Astrocyte (in vitro differentiated cells and primary cell): ENCODE data around the gene MTRR.

Source experiments
- EZH2 ChIP-seq: IDR thresholded peaks from 2 replicates; pipeline ENCODE4 v1.6.1; 2012; ENCODE audit warnings: mild to moderate bottlenecking, low read length, inconsistent platforms; ENCODE audit not compliant: insufficient read depth
- TF ChIP-seq, protein P1 (sequence below): IDR thresholded peaks from 2 replicates; pipeline ENCODE4 v1.5.1; 2011; ENCODE audit warnings: low read depth, mild to moderate bottlenecking, inconsistent platforms, low read length, moderate library complexity; ENCODE audit not compliant: insufficient read depth

DNA sequence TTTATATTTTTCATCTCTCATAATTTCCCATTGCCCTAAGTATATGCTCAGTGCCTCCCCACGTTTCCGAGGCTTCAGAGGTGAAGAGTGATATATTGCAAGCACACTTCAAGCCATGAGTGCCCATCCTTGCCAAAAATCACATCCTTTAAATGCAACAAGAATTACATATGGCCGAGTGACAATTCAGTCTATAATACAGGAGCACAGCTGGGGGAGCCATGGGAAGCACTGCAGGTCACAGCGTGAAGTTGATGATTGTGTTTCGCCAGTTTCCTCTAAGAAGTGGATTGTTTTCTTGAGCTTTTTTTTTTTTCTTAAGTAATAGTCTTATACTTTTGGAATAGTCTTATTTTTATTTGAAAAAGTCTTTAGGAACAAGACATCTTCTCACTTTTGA, 61.1 kb downstream of the MTRR start:
- TF ChIP-seq, protein P1, sequence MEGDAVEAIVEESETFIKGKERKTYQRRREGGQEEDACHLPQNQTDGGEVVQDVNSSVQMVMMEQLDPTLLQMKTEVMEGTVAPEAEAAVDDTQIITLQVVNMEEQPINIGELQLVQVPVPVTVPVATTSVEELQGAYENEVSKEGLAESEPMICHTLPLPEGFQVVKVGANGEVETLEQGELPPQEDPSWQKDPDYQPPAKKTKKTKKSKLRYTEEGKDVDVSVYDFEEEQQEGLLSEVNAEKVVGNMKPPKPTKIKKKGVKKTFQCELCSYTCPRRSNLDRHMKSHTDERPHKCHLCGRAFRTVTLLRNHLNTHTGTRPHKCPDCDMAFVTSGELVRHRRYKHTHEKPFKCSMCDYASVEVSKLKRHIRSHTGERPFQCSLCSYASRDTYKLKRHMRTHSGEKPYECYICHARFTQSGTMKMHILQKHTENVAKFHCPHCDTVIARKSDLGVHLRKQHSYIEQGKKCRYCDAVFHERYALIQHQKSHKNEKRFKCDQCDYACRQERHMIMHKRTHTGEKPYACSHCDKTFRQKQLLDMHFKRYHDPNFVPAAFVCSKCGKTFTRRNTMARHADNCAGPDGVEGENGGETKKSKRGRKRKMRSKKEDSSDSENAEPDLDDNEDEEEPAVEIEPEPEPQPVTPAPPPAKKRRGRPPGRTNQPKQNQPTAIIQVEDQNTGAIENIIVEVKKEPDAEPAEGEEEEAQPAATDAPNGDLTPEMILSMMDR = no peak
- TF ChIP-seq EZH2 = no peak
